Mesenchymal stem cell (in vitro differentiated cells and primary cell): ENCODE data around the gene RPL14.
A peak's percentile ranks its signal among the peaks of the same experiment; 100 is the strongest.
"Not testable (repeated sequence)": the region's sequence is repeated elsewhere in the genome, so short reads cannot be mapped to it uniquely, and the experiment has no call there.

Experiments
- DNase-seq: peaks from one replicate; pipeline ENCODE4 v3.0.0-alpha.2; 2013
- H2AFZ ChIP-seq: one replicate; pipeline ENCODE4 v1.6.1; 2013; ENCODE audit warnings: low read depth, mild to moderate bottlenecking, control low read depth, inconsistent platforms, low read length, moderate library complexity
- H2AK5ac ChIP-seq: 2 replicates; pipeline ENCODE4 v1.6.1; 2013; ENCODE audit warnings: low read length, moderate library complexity, mild to moderate bottlenecking, inconsistent platforms; ENCODE audit not compliant: severe bottlenecking
- H2BK120ac ChIP-seq: one replicate; pipeline ENCODE4 v1.6.1; 2013; ENCODE audit warnings: low read depth, mild to moderate bottlenecking, inconsistent platforms, low read length, moderate library complexity
- H2BK12ac ChIP-seq, 2 experiments: one replicate each; pipeline ENCODE4 v1.6.1; 2013; ENCODE audit warnings: inconsistent platforms in 2 of 2, low read length in 2 of 2, mild to moderate bottlenecking in 2 of 2, moderate library complexity in 2 of 2, control low read depth in 1 of 2
- H2BK15ac ChIP-seq: one replicate; pipeline ENCODE4 v1.6.1; 2013; ENCODE audit warnings: mild to moderate bottlenecking, low read depth, inconsistent platforms; ENCODE audit not compliant: poor library complexity, severe bottlenecking
- H2BK5ac ChIP-seq: 2 replicates; pipeline ENCODE4 v1.6.1; 2013; ENCODE audit warnings: low read depth, mild to moderate bottlenecking, low read length, control low read depth, inconsistent platforms; ENCODE audit not compliant: poor library complexity, severe bottlenecking
- H3K14ac ChIP-seq, 2 experiments: one replicate each; pipeline ENCODE4 v1.6.1; 2013; ENCODE audit warnings: inconsistent platforms in 2 of 2, low read length in 2 of 2, control low read depth in 1 of 2, mild to moderate bottlenecking in 1 of 2, moderate library complexity in 1 of 2
- H3K18ac ChIP-seq, 2 experiments: one replicate each; pipeline ENCODE4 v1.6.1; 2013; ENCODE audit warnings: inconsistent platforms in 2 of 2, low read length in 2 of 2, control low read depth in 1 of 2, low read depth in 1 of 2, mild to moderate bottlenecking in 1 of 2
- H3K23ac ChIP-seq, 2 experiments: one replicate each; pipeline ENCODE4 v1.6.1; 2013; ENCODE audit warnings: inconsistent platforms in 2 of 2, low read length in 2 of 2, mild to moderate bottlenecking in 2 of 2, moderate library complexity in 2 of 2, control low read depth in 1 of 2
- H3K27ac ChIP-seq: 2 replicates; pipeline ENCODE4 v1.5.1; 2013; ENCODE audit warnings: mild to moderate bottlenecking, moderate library complexity, low read length, control low read depth, inconsistent platforms; ENCODE audit not compliant: poor library complexity, severe bottlenecking
- H3K27me3 ChIP-seq, 2 experiments: 2 replicates each; pipeline versions ENCODE4 v1.6.1 to v1.7.0; 2013; ENCODE audit warnings: low read length in 2 of 2, mild to moderate bottlenecking in 2 of 2, moderate library complexity in 2 of 2, control low read depth in 1 of 2, inconsistent platforms in 1 of 2; ENCODE audit not compliant: control insufficient read depth in 1 of 2, insufficient read depth in 1 of 2
- H3K36me3 ChIP-seq, 2 experiments: 2 replicates each; pipeline versions ENCODE4 v1.6.1 to v1.7.0; 2013; ENCODE audit warnings: low read length in 2 of 2, control low read depth in 1 of 2, inconsistent platforms in 1 of 2, low read depth in 1 of 2, mild to moderate bottlenecking in 1 of 2; ENCODE audit not compliant: insufficient read depth in 2 of 2, control insufficient read depth in 1 of 2
- H3K4ac ChIP-seq, 2 experiments: one replicate each; pipeline ENCODE4 v1.6.1; 2013; ENCODE audit warnings: inconsistent platforms in 2 of 2, low read length in 2 of 2, mild to moderate bottlenecking in 2 of 2, moderate library complexity in 2 of 2, control low read depth in 1 of 2, low read depth in 1 of 2
- H3K4me1 ChIP-seq: 2 replicates; pipeline ENCODE4 v1.6.1; 2013; ENCODE audit warnings: low read depth, low read length, control low read depth; ENCODE audit not compliant: control insufficient read depth, insufficient read depth
- H3K4me2 ChIP-seq: 2 replicates; pipeline ENCODE4 v1.6.1; 2013; ENCODE audit warnings: low read length, mild to moderate bottlenecking, inconsistent platforms; ENCODE audit not compliant: poor library complexity, severe bottlenecking
- H3K4me3 ChIP-seq, 2 experiments: 2 replicates each; pipeline versions ENCODE4 v1.5.1 to v1.7.0; 2013; ENCODE audit warnings: low read length in 2 of 2, mild to moderate bottlenecking in 2 of 2, control low read depth in 1 of 2, low read depth in 1 of 2; ENCODE audit not compliant: insufficient read depth in 1 of 2
- H3K79me1 ChIP-seq: replicated peaks from 2 replicates; pipeline ENCODE4 v1.6.1; 2013; ENCODE audit warnings: mild to moderate bottlenecking, control low read depth, low read length, inconsistent platforms; ENCODE audit not compliant: poor library complexity, severe bottlenecking
- H3K9ac ChIP-seq: 2 replicates; pipeline ENCODE4 v1.7.0; 2013; ENCODE audit warnings: mild to moderate bottlenecking, low read length, moderate library complexity
- H3K9me3 ChIP-seq: 2 replicates; pipeline ENCODE4 v1.7.0; 2013; ENCODE audit warnings: mild to moderate bottlenecking, low read length; ENCODE audit not compliant: control insufficient read depth
- H4K8ac ChIP-seq: one replicate; pipeline ENCODE4 v1.6.1; 2013; ENCODE audit warnings: inconsistent platforms, mild to moderate bottlenecking, low read length, moderate library complexity
- H4K91ac ChIP-seq: one replicate; pipeline ENCODE4 v1.6.1; 2013; ENCODE audit warnings: mild to moderate bottlenecking, low read length, inconsistent platforms
- WGBS: methylation state at CpG from one replicate; pipeline ENCODE4 v1.1.7; 2013; ENCODE audit warnings: mixed read lengths; 5-methylcytosine and 5-hydroxymethylcytosine counted together

The RPL14 gene

DNA sequence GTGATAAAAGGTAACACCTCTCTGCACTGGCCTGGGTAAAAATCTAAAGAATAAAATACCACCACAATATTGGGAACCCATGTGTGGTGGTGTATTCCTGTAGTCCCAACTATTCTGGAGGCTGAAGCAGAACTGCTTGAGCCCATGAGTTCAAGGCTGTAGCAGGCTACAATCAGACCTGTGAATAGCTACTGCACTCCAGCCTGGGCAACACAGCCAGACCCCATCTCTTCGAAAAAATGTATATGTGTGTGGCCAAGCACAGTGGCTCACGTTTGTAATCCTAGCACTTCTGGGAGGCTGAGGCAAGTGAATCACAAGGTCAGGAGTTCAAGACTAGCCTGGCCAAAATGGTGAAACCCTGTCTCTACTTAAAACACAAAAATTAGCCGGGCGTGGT lies 1.8 kb upstream of the RPL14 start:
- no peak overlapping the region for H4K8ac ChIP-seq

GRCh38 chr3:40456279-40456939 lies 730 bp upstream of the RPL14 start:
- no peaks in the 10 kb centered on the region for H3K27me3 ChIP-seq
- H3K4ac ChIP-seq = no peak overlapping the region
- no peaks in the 10 kb centered on the region for H3K9me3 ChIP-seq
- no peak for DNase-seq
- H4K91ac ChIP-seq = peak overlapping the region; percentile 36
- H3K79me1 ChIP-seq = peaks cover 16% of the 10 kb centered on the region
- peak overlapping the region; percentile 63 to 64 for H2BK12ac ChIP-seq
- peak overlapping the region; percentile 81 for H4K8ac ChIP-seq
- H3K18ac ChIP-seq = no peak overlapping the region
- H2BK5ac ChIP-seq = no peak overlapping the region
- H3K4me2 ChIP-seq = peak overlapping the region; percentile 66
- H3K23ac ChIP-seq = no peak overlapping the region
- H3K4me3 ChIP-seq = peak overlapping the region in 1 of 2 experiments; percentile 96
- peak overlapping the region; percentile 98 for H3K9ac ChIP-seq
- no peak overlapping the region for H2BK15ac ChIP-seq
- peak overlapping the region; percentile 84 for H2AK5ac ChIP-seq
- H3K36me3 ChIP-seq = peaks cover 19 to 39% of the 10 kb centered on the region in 2 experiments
- WGBS = 86% methylated on average over 26 of the region's 29 CpGs
- peaks cover 14% of the 10 kb centered on the region for H3K4me1 ChIP-seq
- H2AFZ ChIP-seq = no peak overlapping the region
- H3K14ac ChIP-seq = no peak overlapping the region
- H2BK120ac ChIP-seq = no peak overlapping the region
- peak overlapping the region; percentile 92 for H3K27ac ChIP-seq

More for the DNA sequence above, 1.8 kb upstream of the RPL14 start:
- H3K4me1 ChIP-seq = peaks cover 14% of the 10 kb centered on the region
- no peak overlapping the region for H2BK12ac ChIP-seq
- H3K4me3 ChIP-seq = no peak overlapping the region
- no peak overlapping the region for H2AFZ ChIP-seq
- H2AK5ac ChIP-seq = no peak overlapping the region
- no peak overlapping the region for H4K91ac ChIP-seq
- H3K18ac ChIP-seq = no peak overlapping the region
- H3K79me1 ChIP-seq = peaks cover 11% of the 10 kb centered on the region
- H2BK120ac ChIP-seq = no peak overlapping the region
- no peak overlapping the region for H3K23ac ChIP-seq
- H3K14ac ChIP-seq = no peak overlapping the region
- H3K4ac ChIP-seq = no peak overlapping the region
- no peaks in the 10 kb centered on the region for H3K27me3 ChIP-seq
- H3K4me2 ChIP-seq = no peak overlapping the region
- H3K27ac ChIP-seq = no peak overlapping the region
- peaks cover 12 to 37% of the 10 kb centered on the region in 2 experiments for H3K36me3 ChIP-seq
- no peak overlapping the region for H3K9ac ChIP-seq
- H3K9me3 ChIP-seq = no peaks in the 10 kb centered on the region
- DNase-seq = no peak
- H2BK5ac ChIP-seq = no peak overlapping the region
- H2BK15ac ChIP-seq = no peak overlapping the region
- WGBS = 89% methylated on average over 4 of the region's 4 CpGs

DNA sequence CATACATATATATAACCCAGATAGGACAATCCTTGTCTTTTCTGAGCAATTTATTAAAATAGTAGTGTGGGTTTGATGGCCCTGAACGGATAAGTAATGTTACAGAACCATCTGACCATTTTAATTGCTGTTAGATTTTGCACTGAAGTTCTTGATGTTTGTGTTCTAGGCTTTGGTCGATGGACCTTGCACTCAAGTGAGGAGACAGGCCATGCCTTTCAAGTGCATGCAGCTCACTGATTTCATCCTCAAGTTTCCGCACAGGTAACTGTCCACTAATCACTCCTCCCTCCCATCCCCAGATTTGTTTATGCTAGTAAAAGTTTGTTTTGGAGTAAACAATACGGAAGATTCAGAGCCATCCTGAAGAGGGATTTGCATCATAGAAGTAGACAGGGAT lies 1.3 kb downstream of the RPL14 start:
- Histone ChIP-seq H2BK5ac (no peak overlapping the region), H3K23ac (no peak overlapping the region), H2BK120ac (no peak overlapping the region), H2AFZ (no peak overlapping the region), H3K9ac (peak overlapping the region; percentile 98), H3K4me2 (peak overlapping the region; percentile 39), H3K14ac (no peak overlapping the region), H3K36me3 (peaks cover 27 to 54% of the 10 kb centered on the region in 2 experiments), H3K4ac (no peak overlapping the region), H3K4me3 (peak overlapping the region in 1 of 2 experiments; percentile 96), H3K27me3 (no peaks in the 10 kb centered on the region), H3K4me1 (peaks cover 13% of the 10 kb centered on the region), H3K18ac (no peak overlapping the region), H2AK5ac (no peak overlapping the region), H2BK12ac (no peak overlapping the region), H2BK15ac (no peak overlapping the region), H3K27ac (no peak overlapping the region), H3K79me1 (peaks cover 10% of the 10 kb centered on the region), H4K91ac (no peak overlapping the region), H3K9me3 (no peaks in the 10 kb centered on the region), H4K8ac (no peak overlapping the region)
- WGBS = 85% methylated on average over 2 of the region's 4 CpGs
- DNase-seq = no peak

DNA sequence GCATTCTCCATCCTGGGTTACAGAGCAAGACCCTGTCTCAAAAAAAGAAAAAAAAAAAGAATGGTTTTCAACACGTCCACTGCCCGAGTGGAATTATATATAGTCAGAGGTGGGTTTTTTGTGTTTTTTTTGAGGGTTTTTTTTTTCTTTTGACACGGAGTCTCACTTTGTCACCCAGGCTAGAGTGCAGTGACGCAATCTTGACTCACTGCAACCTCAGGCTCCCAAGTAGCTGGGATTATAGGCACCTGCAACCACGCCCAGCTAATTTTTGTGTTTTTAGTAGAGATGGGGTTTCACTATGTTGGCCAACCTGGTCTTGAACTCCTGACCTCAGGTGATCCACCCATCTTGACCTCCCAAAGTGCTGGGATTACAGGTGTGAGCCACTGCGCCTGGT lies 3.3 kb downstream of the RPL14 start:
- not testable (repeated sequence) for H3K79me1 ChIP-seq, H2AFZ ChIP-seq, H3K4ac ChIP-seq, H2BK120ac ChIP-seq, H4K8ac ChIP-seq, H3K27ac ChIP-seq, H3K4me2 ChIP-seq, H2BK12ac ChIP-seq, H2AK5ac ChIP-seq, H3K14ac ChIP-seq, H3K18ac ChIP-seq, H3K9ac ChIP-seq, H2BK5ac ChIP-seq, H3K27me3 ChIP-seq, H3K4me3 ChIP-seq, H3K9me3 ChIP-seq, H4K91ac ChIP-seq, H3K23ac ChIP-seq, H2BK15ac ChIP-seq, DNase-seq
- peaks cover 31 to 75% of the 10 kb centered on the region in 2 experiments for H3K36me3 ChIP-seq
- 94% methylated on average over 6 of the region's 6 CpGs for WGBS
- peaks cover 11% of the 10 kb centered on the region for H3K4me1 ChIP-seq
